ENCODE measurements around the gene PNPT1. TPM values are rescaled to one million over a fixed set of nuclear protein-coding genes. Genes with fewer than 3 reads are reported as not detected.
A peak's percentile ranks its signal among the peaks of the same experiment; 100 is the strongest.

The PNPT1 gene
- total and polyA plus RNA-seq, 9 of the 15 experiments (the other 6 are each of a cell fraction or from before 2014, with no cell fraction given), result 46.5 to 104 (median 62.7) TPM

DNA sequence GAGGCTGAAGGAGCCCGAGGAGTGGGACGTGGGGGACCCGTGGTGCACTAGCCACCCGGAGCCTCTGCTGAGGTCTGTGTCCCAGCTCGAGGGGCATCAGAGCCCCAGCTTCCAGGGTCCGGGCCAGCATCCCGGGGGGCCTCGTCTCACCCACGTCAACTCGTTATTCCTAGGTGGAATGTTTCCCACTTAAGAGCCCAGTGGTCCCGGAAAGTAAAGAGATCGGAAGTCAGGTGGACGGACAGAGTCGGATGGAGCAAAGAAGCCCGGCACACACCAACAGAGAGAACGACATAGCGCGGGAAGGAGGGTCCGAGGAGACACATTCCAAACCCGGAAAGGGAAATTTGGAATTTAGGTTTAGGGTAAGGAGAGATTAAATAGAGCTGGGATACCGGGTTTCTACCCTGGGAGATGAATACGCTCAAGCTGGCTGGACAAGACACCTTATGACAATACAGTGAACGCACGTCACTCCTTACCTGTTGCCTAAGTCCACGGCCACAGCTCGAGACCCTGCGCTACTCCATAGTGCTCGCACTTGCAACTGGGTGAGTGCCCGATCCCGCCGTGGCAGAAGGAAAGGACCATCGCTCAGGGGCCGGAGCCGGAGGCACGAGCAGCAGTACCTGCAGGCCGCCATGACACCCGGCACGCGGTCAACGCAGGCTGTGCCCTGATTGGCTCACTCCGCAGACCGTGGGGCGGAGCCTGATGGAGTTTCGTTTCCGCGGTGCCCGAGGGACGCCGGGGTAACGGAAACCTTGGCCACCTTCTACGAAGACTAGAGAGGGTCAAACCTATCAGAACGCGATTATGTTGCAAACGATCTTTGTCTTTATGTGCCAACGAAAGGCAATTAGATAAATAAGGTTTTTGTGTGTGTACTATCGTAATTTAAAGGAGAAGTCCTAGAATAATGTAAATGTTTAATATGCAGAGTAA lies at the start of gene PNPT1 (continued):
- TF ChIP-seq ZNF318 (IDR thresholded peaks at IDR 0.05; ENCODE audit: borderline replicate concordance in 1 of 2, low read depth in 1 of 2) (no peak), KDM5B (IDR thresholded peaks at IDR 0.05; ENCODE audit: insufficient replicate concordance, low read depth, low read length) (peak; percentile 85), TRIM28 (IDR thresholded peaks at IDR 0.05) (no peak), ADNP (tag; IDR thresholded peaks at IDR 0.05) (no peak), SOX6 (IDR thresholded peaks at IDR 0.05) (peak; percentile 51; the same call in 1 of the 2 replicates), HDAC1 (IDR thresholded peaks at IDR 0.05) (peak; percentile 2 to 99; a peak in 2 of 4 replicates), PHB2 (IDR thresholded peaks at IDR 0.05; ENCODE audit: low read depth) (no peak), E2F8 (IDR thresholded peaks at IDR 0.05; ENCODE audit: low read depth, partially characterized antibody) (no peak), TAF9B (IDR thresholded peaks at IDR 0.05; ENCODE audit: partially characterized antibody) (peak; percentile 77), SRSF9 (IDR thresholded peaks at IDR 0.05; ENCODE audit: borderline replicate concordance, low read depth, low read length) (no peak), ZNF217 (CRISPR knock-in tag; IDR thresholded peaks at IDR 0.05) (no peak), TARDBP (IDR thresholded peaks at IDR 0.05) (no peak)
- TF ChIP-seq, protein P1, sequence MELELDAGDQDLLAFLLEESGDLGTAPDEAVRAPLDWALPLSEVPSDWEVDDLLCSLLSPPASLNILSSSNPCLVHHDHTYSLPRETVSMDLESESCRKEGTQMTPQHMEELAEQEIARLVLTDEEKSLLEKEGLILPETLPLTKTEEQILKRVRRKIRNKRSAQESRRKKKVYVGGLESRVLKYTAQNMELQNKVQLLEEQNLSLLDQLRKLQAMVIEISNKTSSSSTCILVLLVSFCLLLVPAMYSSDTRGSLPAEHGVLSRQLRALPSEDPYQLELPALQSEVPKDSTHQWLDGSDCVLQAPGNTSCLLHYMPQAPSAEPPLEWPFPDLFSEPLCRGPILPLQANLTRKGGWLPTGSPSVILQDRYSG (tag; conservative IDR thresholded peaks at IDR 0.05; ENCODE audit: low read depth), result no peak
- TF ChIP-seq, protein P2, sequence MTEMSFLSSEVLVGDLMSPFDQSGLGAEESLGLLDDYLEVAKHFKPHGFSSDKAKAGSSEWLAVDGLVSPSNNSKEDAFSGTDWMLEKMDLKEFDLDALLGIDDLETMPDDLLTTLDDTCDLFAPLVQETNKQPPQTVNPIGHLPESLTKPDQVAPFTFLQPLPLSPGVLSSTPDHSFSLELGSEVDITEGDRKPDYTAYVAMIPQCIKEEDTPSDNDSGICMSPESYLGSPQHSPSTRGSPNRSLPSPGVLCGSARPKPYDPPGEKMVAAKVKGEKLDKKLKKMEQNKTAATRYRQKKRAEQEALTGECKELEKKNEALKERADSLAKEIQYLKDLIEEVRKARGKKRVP (CRISPR knock-in tag; IDR thresholded peaks at IDR 0.05), result no peak

All from K562 (cell line).